H1 (cell line): Measurements from ENCODE around the gene OPA3. TPM values are rescaled to one million over a fixed set of nuclear protein-coding genes. Genes with fewer than 3 reads are reported as not detected.

ENCODE experiments used
- CTCF ChIA-PET: fragments of 300-600 bp; sonication (Branson Sonifier 250); formaldehyde crosslinking; loops from one replicate; lab custom pipeline; 2021; ENCODE audit not compliant: partially characterized antibody; lab: Charles Lee
- POLR2A ChIA-PET: fragments of 300-600 bp; sonication (Branson Sonifier 250); formaldehyde crosslinking; loops from one replicate; lab custom pipeline; 2021; ENCODE audit warnings: inconsistent platforms; ENCODE audit not compliant: partially characterized antibody; lab: Charles Lee
- DNase-seq, 2 experiments: peaks; one replicate each; pipeline versions ENCODE4 v3.0.0 to v3.0.0-alpha.2; 2010 to 2022; ENCODE audit warnings: low spot score in 2 of 2, low read depth in 1 of 2, mixed read lengths in 1 of 2
- FAIRE-seq: peaks from 2 replicates; lab custom pipeline; 2011; peaks lifted over from hg19 to GRCh38; lab: Jason Lieb, UNC
- H2AFZ ChIP-seq: 2 replicates; pipeline ENCODE4 v1.8.1; 2012; ENCODE audit warnings: low read length, inconsistent platforms
- H2AK5ac ChIP-seq: 2 replicates; pipeline ENCODE4 v1.6.1; 2013; ENCODE audit warnings: low read depth, low read length
- H2BK120ac ChIP-seq: replicated peaks from 2 replicates; pipeline ENCODE3; 2013; ENCODE audit warnings: low read depth, low read length, inconsistent platforms
- H2BK12ac ChIP-seq: 2 replicates; pipeline ENCODE4 v1.6.1; 2013; ENCODE audit warnings: low read depth, low read length
- H2BK15ac ChIP-seq: 2 replicates; pipeline ENCODE4 v1.6.1; 2013; ENCODE audit warnings: low read length
- H2BK20ac ChIP-seq: 2 replicates; pipeline ENCODE4 v1.6.1; 2013; ENCODE audit warnings: low read length
- H2BK5ac ChIP-seq: 2 replicates; pipeline ENCODE4 v1.6.1; 2013; ENCODE audit warnings: low read depth, low read length
- H3K14ac ChIP-seq: 2 replicates; pipeline ENCODE4 v1.6.1; 2013; ENCODE audit warnings: inconsistent platforms; ENCODE audit not compliant: insufficient read length
- H3K18ac ChIP-seq: 2 replicates; pipeline ENCODE4 v1.6.1; 2013; ENCODE audit warnings: low read length; ENCODE audit errors: extremely low read depth
- H3K23ac ChIP-seq: 2 replicates; pipeline ENCODE4 v1.6.1; 2013; ENCODE audit warnings: inconsistent platforms; ENCODE audit not compliant: insufficient read length
- H3K23me2 ChIP-seq: 2 replicates; pipeline ENCODE4 v1.6.1; 2013; ENCODE audit warnings: low read depth, low read length
- H3K27ac ChIP-seq: 2 replicates; pipeline ENCODE4 v1.6.1; 2011; ENCODE audit warnings: low read depth, low read length, inconsistent platforms
- H3K27me3 ChIP-seq, 4 experiments: replicated peaks in 1 of 4; 1 replicate in 1 of 4; 2 replicates in 3 of 4; pipeline versions ENCODE4 v1.6.1 to v1.8.1; 2011 to 2013; ENCODE audit warnings: low read length in 3 of 4, mild to moderate bottlenecking in 3 of 4, inconsistent platforms in 2 of 4, mixed read lengths in 2 of 4, moderate library complexity in 1 of 4; ENCODE audit not compliant: control insufficient read depth in 3 of 4, insufficient read depth in 3 of 4; ENCODE audit errors: extremely low read depth in 1 of 4
- H3K36me3 ChIP-seq, 4 experiments: 2 replicates each; pipeline versions ENCODE4 v1.6.1 to v1.8.1; 2011 to 2013; ENCODE audit warnings: mild to moderate bottlenecking in 4 of 4, low read length in 3 of 4, moderate library complexity in 2 of 4, control low read depth in 1 of 4, inconsistent platforms in 1 of 4; ENCODE audit not compliant: insufficient read depth in 4 of 4, control insufficient read depth in 2 of 4
- H3K4ac ChIP-seq: replicated peaks from 2 replicates; pipeline ENCODE3; 2013; ENCODE audit warnings: low read length, low read depth, mixed read lengths, inconsistent platforms; ENCODE audit not compliant: insufficient read length
- H3K4me1 ChIP-seq, 4 experiments: replicated peaks in 1 of 4; 1 replicate in 1 of 4; 2 replicates in 3 of 4; pipeline versions ENCODE4 v1.6.1 to v1.8.1; 2011 to 2013; ENCODE audit warnings: low read length in 3 of 4, inconsistent platforms in 2 of 4, mixed read lengths in 1 of 4; ENCODE audit not compliant: insufficient read depth in 4 of 4, control insufficient read depth in 3 of 4
- H3K4me2 ChIP-seq, 2 experiments: 2 replicates each; pipeline versions ENCODE4 v1.6.1 to v1.8.1; 2011 to 2013; ENCODE audit warnings: low read depth in 2 of 2, low read length in 2 of 2, control low read depth in 1 of 2, inconsistent platforms in 1 of 2, mild to moderate bottlenecking in 1 of 2; ENCODE audit not compliant: insufficient read depth in 1 of 2
- H3K4me3 ChIP-seq, 4 experiments: fragments of 200-600, 300-600 bp in 1 of 4; sonication (generic), shearing (Covaris generic), sonication (Bioruptor Twin) in 1 of 4; 2 replicates each; pipeline versions ENCODE4 v1.5.1 to v1.8.1; 2011 to 2016; ENCODE audit warnings: low read length in 4 of 4, low read depth in 3 of 4, control low read depth in 2 of 4, inconsistent platforms in 2 of 4, mild to moderate bottlenecking in 2 of 4, mixed read lengths in 1 of 4, moderate library complexity in 1 of 4; ENCODE audit not compliant: insufficient read depth in 2 of 4; ENCODE audit errors: extremely low read depth in 1 of 4
- H3K56ac ChIP-seq: replicated peaks from 2 replicates; pipeline ENCODE3; 2013; ENCODE audit warnings: low read depth, mild to moderate bottlenecking, mixed read lengths, low read length, inconsistent platforms; ENCODE audit not compliant: insufficient read length
- H3K79me1 ChIP-seq: 2 replicates; pipeline ENCODE4 v1.6.1; 2013; ENCODE audit warnings: low read depth, low read length, control low read depth
- H3K79me2 ChIP-seq, 2 experiments: 2 replicates each; pipeline versions ENCODE4 v1.6.1 to v1.8.1; 2012 to 2013; ENCODE audit warnings: low read length in 2 of 2, mild to moderate bottlenecking in 2 of 2, inconsistent platforms in 1 of 2; ENCODE audit not compliant: insufficient read depth in 2 of 2, control insufficient read depth in 1 of 2
- H3K9ac ChIP-seq, 4 experiments: replicated peaks in 1 of 4; 1 replicate in 1 of 4; 2 replicates in 3 of 4; pipeline versions ENCODE4 v1.6.1 to v1.8.1; 2011 to 2013; ENCODE audit warnings: low read depth in 3 of 4, low read length in 3 of 4, control low read depth in 2 of 4, mild to moderate bottlenecking in 2 of 4, moderate library complexity in 2 of 4, inconsistent platforms in 1 of 4; ENCODE audit errors: extremely low read depth in 1 of 4
- H3K9me3 ChIP-seq, 2 experiments: 2 replicates each; pipeline versions ENCODE4 v1.6.1 to v1.8.1; 2012 to 2013; ENCODE audit warnings: mild to moderate bottlenecking in 2 of 2, moderate library complexity in 2 of 2, control low read depth in 1 of 2, inconsistent platforms in 1 of 2, low read depth in 1 of 2, low read length in 1 of 2, mixed read lengths in 1 of 2; ENCODE audit not compliant: insufficient read depth in 2 of 2
- H4K20me1 ChIP-seq, 2 experiments: replicated peaks in 1 of 2; 2 replicates each; pipeline versions ENCODE3 to v1.8.1; 2011 to 2013; ENCODE audit warnings: inconsistent platforms in 2 of 2, low read length in 2 of 2, mild to moderate bottlenecking in 1 of 2; ENCODE audit not compliant: insufficient read depth in 2 of 2, control insufficient read depth in 1 of 2
- H4K5ac ChIP-seq: 2 replicates; pipeline ENCODE4 v1.6.1; 2013; ENCODE audit warnings: low read length, low read depth, mixed read lengths, inconsistent platforms; ENCODE audit not compliant: insufficient read length
- H4K8ac ChIP-seq: 2 replicates; pipeline ENCODE4 v1.8.0; 2013; ENCODE audit warnings: mild to moderate bottlenecking, moderate library complexity, low read length, inconsistent platforms; ENCODE audit not compliant: insufficient read depth; ENCODE audit errors: extremely low read depth
- H4K91ac ChIP-seq: replicated peaks from 2 replicates; pipeline ENCODE3; 2013; ENCODE audit warnings: low read length, mixed read lengths, inconsistent platforms; ENCODE audit not compliant: insufficient read length
- RAD21 ChIP-seq, 2 experiments: IDR thresholded peaks in 1 of 2; conservative IDR thresholded peaks in 1 of 2; 2 replicates each; pipeline ENCODE4 v1.6.1; 2011; ENCODE audit warnings: low read depth in 2 of 2, low read length in 2 of 2, improper control_type of control experiment in 1 of 2, inconsistent platforms in 1 of 2, mild to moderate bottlenecking in 1 of 2, moderate library complexity in 1 of 2
- WGBS, 2 experiments: shearing (Covaris generic) in 1 of 2; methylation state at CpG; one replicate each; pipeline versions ENCODE4 v1.1.6 to v1.1.7; 2013 to 2015; ENCODE audit warnings: low lambda C conversion rate in 2 of 2, mixed read lengths in 2 of 2, inconsistent platforms in 1 of 2, low coverage in 1 of 2, missing lambda C conversion rate in 1 of 2; ENCODE audit not compliant: insufficient replicate concordance in 2 of 2, insufficient coverage in 1 of 2, insufficient read length in 1 of 2; ENCODE audit errors: extremely low coverage in 1 of 2, missing lambda C conversion rate in 1 of 2; 5-methylcytosine and 5-hydroxymethylcytosine counted together
- polyA plus RNA-seq, 7 experiments: library from polyadenylated mRNA; depleted of rRNA in 3 of 7; stranded (reverse) in 5 of 7; unstranded in 2 of 7; fragments of >200 nt in 5 of 7; fragments of 200-250 nt in 2 of 7; gene quantifications; 1 replicate in 5 of 7; 2 replicates in 1 of 7; 4 replicates in 1 of 7; pipeline versions ENCODE4 v1.2.1 to v1.2.3, GENCODE V29; 2011 to 2013; ENCODE audit warnings: missing spikeins in 2 of 7, mixed read lengths in 2 of 7
- total RNA-seq: library from RNA; stranded (reverse); fragmentation: NEBNext Ultra II Directional; extraction: Animal tissue kit (Norgen Biotek cat#: 25700); gene quantifications from 2 replicates; pipeline ENCODE4 v1.2.1, GENCODE V29; 2021
- TF ChIP-seq, protein P1 (sequence below), 3 experiments: IDR thresholded peaks; 1 replicate in 2 of 3; 2 replicates in 1 of 3; pipeline versions ENCODE4 v1.5.1 to v1.6.1; 2011; ENCODE audit warnings: low read length in 3 of 3, mild to moderate bottlenecking in 3 of 3, inconsistent platforms in 2 of 3, low read depth in 1 of 3, moderate library complexity in 1 of 3; ENCODE audit not compliant: insufficient read depth in 1 of 3; ENCODE audit errors: control extremely low read depth in 1 of 3

OPA3 gene
- total and polyA plus RNA-seq, 2 of the 8 experiments (the other 6 are each of a cell fraction or from before 2014, with no cell fraction given) = 12.5 to 14.5 TPM

DNA sequence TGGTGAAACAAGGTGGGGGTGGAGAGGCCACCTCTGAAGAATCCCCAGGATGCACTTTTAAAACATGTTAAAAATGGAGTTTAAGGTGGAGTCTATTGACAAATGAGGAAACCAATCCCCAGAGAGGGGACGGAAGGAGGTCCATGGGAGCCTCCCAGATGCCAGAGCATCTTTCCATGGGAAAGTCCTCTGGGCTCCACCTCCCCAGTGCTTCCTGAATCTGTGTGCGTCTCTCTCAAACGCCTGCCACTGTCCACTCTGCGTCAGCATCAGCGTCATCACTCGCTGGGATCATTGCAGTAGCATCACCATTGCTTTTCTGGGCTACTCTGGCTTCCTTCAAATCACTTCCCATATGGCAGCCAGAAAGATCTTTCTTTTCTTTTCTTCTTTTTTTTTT, 11.2 kb upstream of the OPA3 start:
- no peak overlapping the region for H2AFZ ChIP-seq
- no peak overlapping the region for H2BK20ac ChIP-seq
- H2AK5ac ChIP-seq = no peak overlapping the region
- H3K9ac ChIP-seq = no peak overlapping the region
- H3K36me3 ChIP-seq = no peaks in the 10 kb centered on the region
- peaks cover 8 to 17% (median 11%) of the 10 kb centered on the region in 4 experiments; a peak in 5 of 7 replicates for H3K4me1 ChIP-seq
- TF ChIP-seq, protein P1, sequence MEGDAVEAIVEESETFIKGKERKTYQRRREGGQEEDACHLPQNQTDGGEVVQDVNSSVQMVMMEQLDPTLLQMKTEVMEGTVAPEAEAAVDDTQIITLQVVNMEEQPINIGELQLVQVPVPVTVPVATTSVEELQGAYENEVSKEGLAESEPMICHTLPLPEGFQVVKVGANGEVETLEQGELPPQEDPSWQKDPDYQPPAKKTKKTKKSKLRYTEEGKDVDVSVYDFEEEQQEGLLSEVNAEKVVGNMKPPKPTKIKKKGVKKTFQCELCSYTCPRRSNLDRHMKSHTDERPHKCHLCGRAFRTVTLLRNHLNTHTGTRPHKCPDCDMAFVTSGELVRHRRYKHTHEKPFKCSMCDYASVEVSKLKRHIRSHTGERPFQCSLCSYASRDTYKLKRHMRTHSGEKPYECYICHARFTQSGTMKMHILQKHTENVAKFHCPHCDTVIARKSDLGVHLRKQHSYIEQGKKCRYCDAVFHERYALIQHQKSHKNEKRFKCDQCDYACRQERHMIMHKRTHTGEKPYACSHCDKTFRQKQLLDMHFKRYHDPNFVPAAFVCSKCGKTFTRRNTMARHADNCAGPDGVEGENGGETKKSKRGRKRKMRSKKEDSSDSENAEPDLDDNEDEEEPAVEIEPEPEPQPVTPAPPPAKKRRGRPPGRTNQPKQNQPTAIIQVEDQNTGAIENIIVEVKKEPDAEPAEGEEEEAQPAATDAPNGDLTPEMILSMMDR (IDR thresholded peaks at IDR 0.05; ENCODE audit: control extremely low read depth in 1 of 3, insufficient read depth in 1 of 3, low read depth in 1 of 3, low read length in 3 of 3) = no peak
- TF ChIP-seq RAD21 (IDR thresholded peaks at IDR 0.05 in 1 of 2, conservative IDR thresholded peaks at IDR 0.05 in 1 of 2; ENCODE audit: low read depth in 2 of 2, low read length in 2 of 2) = no peak
- H3K9me3 ChIP-seq = peaks cover 0 to 4% of the 10 kb centered on the region in 2 experiments; a peak in 1 of 4 replicates
- no peak overlapping the region for H2BK120ac ChIP-seq
- H3K23me2 ChIP-seq = peaks cover 6% of the 10 kb centered on the region; the same call in 1 of the 2 replicates
- H4K8ac ChIP-seq = no peak overlapping the region
- H2BK15ac ChIP-seq = no peak overlapping the region
- H4K91ac ChIP-seq = no peak overlapping the region
- no peaks in the 10 kb centered on the region for H3K79me1 ChIP-seq
- no peak overlapping the region for H3K4me3 ChIP-seq
- CTCF ChIA-PET = interaction anchor here (0.9 to 3.7 kb wide), 4 partner anchors 46 to 168 kb away, joined by 3 to 37 read pairs (median 4); no protein-coding TSS in a partner anchor
- H3K56ac ChIP-seq = no peak overlapping the region
- no peaks in the 10 kb centered on the region for H4K20me1 ChIP-seq
- WGBS, 2 experiments = 86% methylated on average over 6 of the region's 6 CpGs; no CpG with 5 or more reads in 1 of the 2 experiments
- no peaks in the 10 kb centered on the region for H3K79me2 ChIP-seq
- H3K4ac ChIP-seq = no peak overlapping the region
- H3K27me3 ChIP-seq = peaks cover 24 to 47% (median 41%) of the 10 kb centered on the region in 4 experiments
- H4K5ac ChIP-seq = no peak overlapping the region
- no peak overlapping the region for H2BK12ac ChIP-seq
- no peak overlapping the region for H3K18ac ChIP-seq
- no peak overlapping the region for H2BK5ac ChIP-seq
- no peak overlapping the region for H3K23ac ChIP-seq
- no peak overlapping the region for H3K4me2 ChIP-seq
- no peak overlapping the region for H3K14ac ChIP-seq
- DNase-seq (no peak), FAIRE-seq (no peak)
- POLR2A ChIA-PET = interaction anchor here (1.2 kb wide), 1 partner anchor 21 kb away, joined by 3 read pairs; no protein-coding TSS in a partner anchor
- no peak overlapping the region for H3K27ac ChIP-seq
